Activated gamma-delta T cell treated with Interleukin-2 at 50 U/mL for 16 hours (primary cell): ENCODE data around the gene NR6A1.
"Not testable (repeated sequence)": the region's sequence is repeated elsewhere in the genome, so short reads cannot be mapped to it uniquely, and the experiment has no call there.

Source experiments
- DNase-seq: peaks from one replicate; pipeline ENCODE4 v3.0.0-alpha.2; 2020

NR6A1 gene

DNA sequence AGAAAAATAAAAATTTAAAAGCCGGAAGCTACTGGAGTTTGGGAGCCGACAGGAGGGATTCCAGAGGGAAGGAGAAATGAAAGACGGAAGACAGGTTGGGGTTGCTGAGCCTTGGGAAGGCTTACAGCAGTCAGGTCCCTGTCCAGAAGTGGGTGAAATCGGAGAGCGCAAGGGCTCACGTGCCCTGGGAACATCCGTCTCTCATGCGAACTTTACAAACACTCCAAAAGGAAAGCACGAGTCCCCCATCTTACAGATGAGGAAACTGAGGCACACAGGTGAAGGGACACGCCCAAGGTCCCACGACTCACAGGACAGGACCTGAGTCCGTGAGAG lies 5.5 kb upstream of the NR6A1 start:
- DNase-seq, result no peak

- peak; percentile 81 for DNase-seq
Observed at GRCh38 chr9:124774129-124774978, 3.2 kb upstream of the NR6A1 start.

DNA sequence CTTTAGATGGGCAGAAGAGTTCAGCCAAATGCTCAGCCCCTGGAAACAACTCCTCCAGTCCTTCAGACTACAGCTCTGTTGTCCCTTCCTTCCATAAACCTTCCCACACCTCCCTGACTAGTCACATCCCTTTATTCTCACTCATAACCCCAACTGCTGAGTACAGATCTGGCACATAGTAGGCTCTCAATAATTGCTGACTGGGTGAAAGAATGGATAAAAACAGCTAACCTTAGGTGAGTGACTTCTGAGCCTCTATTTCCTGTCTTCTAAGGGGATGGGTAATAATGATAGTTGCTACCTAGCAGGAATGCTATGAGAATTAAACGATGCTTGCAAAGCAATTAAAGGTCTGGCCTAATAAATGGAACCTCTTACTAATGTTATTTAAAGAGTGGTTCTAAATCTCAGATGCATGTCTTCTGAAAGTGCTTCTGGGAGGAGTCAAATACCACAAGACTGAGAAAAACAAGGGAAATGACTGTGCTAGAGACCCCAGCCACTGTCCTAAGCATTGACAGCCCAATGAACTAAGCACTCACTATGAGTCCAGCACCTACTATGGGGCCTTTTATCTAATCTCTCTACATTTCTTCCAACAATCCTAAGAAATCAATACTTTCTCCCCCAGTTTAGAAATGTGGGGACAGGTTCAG lies 2.5 kb upstream of the NR6A1 start:
- no peak for DNase-seq

DNA sequence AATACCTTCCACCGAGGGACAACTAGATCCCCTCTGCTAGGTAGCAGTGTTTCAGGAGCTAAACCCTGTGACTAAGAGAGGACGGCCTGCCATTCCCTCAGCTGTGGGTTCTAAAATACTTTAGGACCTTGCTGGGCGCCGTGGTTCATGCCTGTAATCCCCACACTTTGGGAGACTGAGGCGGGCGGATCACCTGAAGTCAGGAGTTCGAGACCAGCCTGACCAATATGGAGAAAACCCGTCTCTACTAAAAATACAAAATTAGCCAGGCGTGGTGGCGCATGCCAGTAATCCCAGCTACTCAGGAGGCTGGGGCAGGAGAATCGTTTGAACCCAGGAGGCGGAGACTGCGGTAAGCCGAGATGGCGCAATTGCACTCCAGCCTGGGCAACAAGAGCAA lies 1.8 kb upstream of the NR6A1 start:
- DNase-seq, result not testable (repeated sequence)

GRCh38 chr9:124771867-124772679 lies 962 bp upstream of the NR6A1 start:
- no peak for DNase-seq

- DNase-seq, result no peak
Observed at GRCh38 chr9:124770359-124771020, 621 bp downstream of the NR6A1 start.

- DNase-seq, result no peak
Observed at GRCh38 chr9:124769549-124770358, 1.4 kb downstream of the NR6A1 start.

- no peak for DNase-seq
Observed at GRCh38 chr9:124768750-124769548, 2.2 kb downstream of the NR6A1 start.

DNA sequence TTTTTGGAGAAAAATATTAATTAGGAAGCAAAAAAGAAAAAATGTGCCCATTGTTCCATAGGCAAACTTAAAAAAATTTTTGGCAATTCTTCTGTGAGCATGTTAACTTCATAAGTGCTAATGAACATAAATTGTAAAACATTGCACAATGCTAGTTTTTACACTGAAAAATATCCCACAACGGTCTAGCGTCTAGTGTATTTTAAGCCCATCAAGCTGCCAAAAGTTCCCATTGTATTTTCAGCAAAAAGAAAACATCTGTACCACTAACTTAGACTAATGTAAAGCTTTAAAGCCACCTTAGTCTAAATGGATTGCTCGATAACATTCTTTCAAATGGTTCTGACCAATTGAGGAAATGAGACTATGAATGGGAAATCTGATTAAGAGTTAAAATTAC lies 2.8 kb downstream of the NR6A1 start:
- no peak for DNase-seq

DNA sequence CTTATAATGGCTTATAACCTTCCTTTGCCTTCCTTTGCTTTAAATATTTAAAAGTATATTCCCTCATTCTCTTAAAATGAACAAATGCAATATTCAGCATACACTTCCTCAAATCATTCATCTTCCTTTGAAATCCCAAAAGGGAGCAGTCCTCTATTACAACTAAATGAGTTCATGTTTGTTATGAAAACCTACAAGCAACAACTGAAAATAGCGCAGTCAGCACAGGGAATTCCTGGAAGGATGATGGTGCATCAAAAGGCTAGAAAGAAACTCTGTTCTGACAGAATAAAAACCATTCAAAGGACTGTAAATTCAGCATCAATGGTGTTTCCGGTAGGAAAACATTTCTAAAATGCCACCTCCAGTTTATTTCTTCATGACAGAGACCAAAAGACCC lies 3.3 kb downstream of the NR6A1 start:
- DNase-seq, result no peak

DNA sequence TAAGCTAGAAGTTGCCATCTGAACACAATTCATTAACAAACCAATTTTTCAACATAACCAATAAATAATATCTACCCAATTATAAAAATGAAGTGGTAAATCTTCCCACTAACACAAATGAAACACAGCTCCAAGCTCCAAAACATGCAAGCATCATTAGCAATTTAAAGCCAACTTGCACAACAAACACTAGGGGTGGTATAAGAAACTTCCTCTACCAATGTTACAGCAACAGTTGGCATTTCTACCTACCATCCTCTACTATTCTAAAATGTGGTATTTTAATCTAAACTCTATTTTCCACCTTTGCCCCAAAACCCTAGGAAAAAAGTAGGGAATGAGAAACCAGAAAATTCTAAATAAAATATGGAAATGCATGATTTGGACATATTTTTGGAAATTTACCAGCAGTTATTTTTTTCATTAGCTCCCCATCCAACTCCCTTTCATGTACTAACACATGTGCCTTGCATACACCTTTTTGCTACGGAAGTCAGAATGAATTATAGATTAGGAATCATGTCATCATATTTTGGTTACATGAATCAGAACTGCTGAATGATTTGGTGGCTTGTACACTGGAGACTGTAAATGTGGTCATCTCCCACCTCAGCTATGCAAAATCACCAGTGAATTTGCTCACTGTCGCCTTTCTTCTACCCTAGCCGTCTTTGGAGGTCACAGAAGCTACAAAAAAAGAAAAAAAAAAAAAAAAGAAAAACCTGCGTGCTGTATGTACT lies 4.1 kb downstream of the NR6A1 start:
- no peak for DNase-seq

GRCh38 chr9:124766326-124766725 lies 4.8 kb downstream of the NR6A1 start:
- DNase-seq, result no peak

DNA sequence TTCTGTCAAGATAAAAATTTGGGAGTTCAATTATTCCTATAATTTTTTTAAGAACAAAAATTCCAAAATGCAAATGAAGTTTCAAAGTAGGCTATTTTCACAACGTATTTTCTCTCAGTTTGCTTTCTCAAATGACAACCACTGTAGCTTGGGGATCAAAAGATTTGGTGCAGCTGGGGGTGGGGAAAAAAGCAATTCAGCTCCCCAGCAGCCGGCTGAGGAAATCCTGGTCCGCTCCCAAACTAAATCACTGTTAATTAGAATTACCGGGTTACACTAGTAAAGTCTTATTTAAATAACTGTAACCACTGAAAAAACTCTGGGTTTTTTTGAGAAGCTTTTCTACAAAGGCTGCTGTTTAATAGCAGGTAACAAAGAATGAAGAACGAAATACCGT lies 5.7 kb downstream of the NR6A1 start:
- no peak for DNase-seq

GRCh38 chr9:124764774-124765438 lies 6.2 kb downstream of the NR6A1 start:
- DNase-seq, result no peak

- DNase-seq, result no peak
Observed at GRCh38 chr9:124762633-124763032, 8.5 kb downstream of the NR6A1 start.

GRCh38 chr9:124761710-124762109 lies 9.4 kb downstream of the NR6A1 start:
- DNase-seq, result no peak

GRCh38 chr9:124761196-124761595 lies 9.9 kb downstream of the NR6A1 start:
- no peak for DNase-seq

GRCh38 chr9:124760719-124761118 lies 10.4 kb downstream of the NR6A1 start:
- no peak for DNase-seq

- no peak for DNase-seq
Observed at GRCh38 chr9:124759327-124759726, 11.8 kb downstream of the NR6A1 start.

DNA sequence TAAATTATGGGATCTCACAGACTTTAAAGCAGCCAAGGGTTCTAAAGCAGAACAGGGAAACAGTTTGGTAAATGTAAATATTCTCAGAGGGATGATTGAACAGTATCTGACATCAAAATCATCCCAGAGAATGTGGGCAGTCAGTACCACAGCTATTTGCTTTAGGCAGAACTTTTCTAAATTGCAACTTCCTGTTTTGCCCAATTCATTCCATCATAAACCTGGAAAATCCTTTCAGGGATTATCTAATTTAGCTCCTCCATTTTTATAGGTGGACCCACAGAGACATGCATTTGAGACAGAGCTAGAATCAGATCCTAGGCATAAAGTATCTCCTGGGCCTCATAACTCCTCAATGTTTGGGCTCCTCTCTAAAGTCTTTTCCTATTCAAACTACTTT lies 12.4 kb downstream of the NR6A1 start:
- no peak for DNase-seq
